ENCODE measurements around the gene PGBD2. TPM values are rescaled to one million over a fixed set of nuclear protein-coding genes. Genes with fewer than 3 reads are reported as not detected.

The PGBD2 gene
- total and polyA plus RNA-seq, 9 of the 15 experiments (the other 6 are each of a cell fraction or from before 2014, with no cell fraction given), result 11.9 to 21.8 (median 14.7) TPM

DNA sequence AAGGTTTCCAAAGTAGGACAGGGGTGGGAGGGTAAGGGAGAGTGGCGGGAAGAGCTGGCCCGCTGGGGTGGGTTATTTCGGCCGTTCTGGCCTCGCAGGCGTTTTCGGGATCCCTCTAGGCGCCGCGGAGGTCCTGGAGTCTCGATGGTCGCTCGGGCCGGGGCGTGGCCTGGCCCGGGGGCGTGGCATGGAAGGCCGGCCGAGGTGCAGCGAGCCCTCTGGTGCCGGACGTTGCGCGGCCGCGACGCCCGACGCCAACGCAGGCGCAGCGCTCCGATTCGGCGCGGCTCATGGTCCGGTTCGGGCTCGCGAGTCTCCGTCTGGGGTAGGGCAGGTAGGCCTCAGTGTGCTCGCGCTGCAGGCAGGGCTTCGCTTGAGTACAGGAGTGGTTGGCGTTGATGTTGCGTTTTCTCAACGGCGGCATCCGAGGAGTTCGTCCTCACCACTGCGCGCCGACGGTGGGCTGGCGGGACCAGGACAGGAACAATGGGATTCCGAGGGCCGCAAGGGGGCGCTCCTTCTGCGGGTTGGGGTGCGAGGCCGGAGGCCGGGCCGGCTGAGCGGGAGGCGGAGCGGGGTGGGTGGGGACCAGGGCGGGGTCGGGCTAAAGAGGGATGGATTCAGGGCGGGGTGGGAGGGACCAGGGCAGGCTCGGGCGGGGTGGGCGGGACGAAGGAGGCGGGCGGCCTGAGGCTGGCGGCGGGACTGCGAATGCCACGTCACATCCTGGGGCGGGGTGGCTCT is at the start of gene PGBD2 (continued):
- TF ChIP-seq ESRRB (CRISPR knock-in tag; IDR thresholded peaks at IDR 0.05; ENCODE audit: borderline replicate concordance) (no peak), GATAD2B (IDR thresholded peaks at IDR 0.05; ENCODE audit: borderline replicate concordance) (0 out of 2 replicates have a peak, but pooled peaks have one; percentile 9), JUND (IDR thresholded peaks at IDR 0.05; ENCODE audit: borderline replicate concordance, low read depth, low read length) (peak; percentile 4), JUND (tag; IDR thresholded peaks at IDR 0.05; ENCODE audit: borderline replicate concordance, low read depth, low read length) (peak; percentile 43; the same call in 1 of the 3 replicates), ZNF695 (CRISPR knock-in tag; IDR thresholded peaks at IDR 0.05) (no peak), MED1 (CRISPR knock-in tag; IDR thresholded peaks at IDR 0.05; ENCODE audit: borderline replicate concordance) (no peak), KAT7 (CRISPR knock-in tag; IDR thresholded peaks at IDR 0.05; ENCODE audit: borderline replicate concordance) (peak; percentile 93; the same call in 1 of the 2 replicates), ZNF146 (CRISPR knock-in tag; IDR thresholded peaks at IDR 0.05; ENCODE audit: unreplicated experiment) (no peak), E2F3 (CRISPR knock-in tag; IDR thresholded peaks at IDR 0.05) (peak; percentile 76; the same call in 1 of the 2 replicates), CBFA2T3 (IDR thresholded peaks at IDR 0.05) (peak; percentile 39), HNRNPL (IDR thresholded peaks at IDR 0.05; ENCODE audit: low read depth, low read length) (no peak), ZNF766 (CRISPR knock-in tag; conservative IDR thresholded peaks at IDR 0.05) (no peak), NCOA4 (IDR thresholded peaks at IDR 0.05; ENCODE audit: partially characterized antibody) (no peak), SMAD2 (IDR thresholded peaks at IDR 0.05; ENCODE audit: low read depth, low read length) (no peak), POLR3G (IDR thresholded peaks at IDR 0.05; ENCODE audit: extremely low read depth, insufficient read length, insufficient replicate concordance) (no peak), IRF9 (tag; IDR thresholded peaks at IDR 0.05) (no peak), SOX6 (IDR thresholded peaks at IDR 0.05) (peak; percentile 84), ZC3H11A (IDR thresholded peaks at IDR 0.05; ENCODE audit: low read depth, low read length) (no peak), PTBP1 (IDR thresholded peaks at IDR 0.05; ENCODE audit: low read depth, low read length) (no peak), FOXM1 (IDR thresholded peaks at IDR 0.05; ENCODE audit: low read depth) (no peak), FOXM1 (CRISPR knock-in tag; IDR thresholded peaks at IDR 0.05; ENCODE audit: low read depth) (peak; percentile 85), E2F6 (IDR thresholded peaks at IDR 0.05; ENCODE audit: borderline replicate concordance in 1 of 2, extremely low read depth in 1 of 2, insufficient read depth in 1 of 2, insufficient read length in 1 of 2, low read depth in 1 of 2, low read length in 1 of 2, poor library complexity in 1 of 2, severe bottlenecking in 1 of 2) (peak; percentile 77 to 83), KAT8 (IDR thresholded peaks at IDR 0.05; ENCODE audit: low read depth) (no peak), KLF13 (tag; IDR thresholded peaks at IDR 0.05; ENCODE audit: borderline replicate concordance, low read depth) (peak; percentile 94), MYNN (IDR thresholded peaks at IDR 0.05) (no peak), MYNN (CRISPR knock-in tag; IDR thresholded peaks at IDR 0.05) (no peak), HMGXB4 (CRISPR knock-in tag; IDR thresholded peaks at IDR 0.05) (peak; percentile 99)
